Medulla oblongata (tissue), 1 donor: ENCODE results near the gene TMEM131.

Experiments
- DNase-seq: peaks from one replicate; pipeline ENCODE4 v3.0.0-alpha.2; 2015; ENCODE audit errors: extremely low spot score

The TMEM131 gene

DNA sequence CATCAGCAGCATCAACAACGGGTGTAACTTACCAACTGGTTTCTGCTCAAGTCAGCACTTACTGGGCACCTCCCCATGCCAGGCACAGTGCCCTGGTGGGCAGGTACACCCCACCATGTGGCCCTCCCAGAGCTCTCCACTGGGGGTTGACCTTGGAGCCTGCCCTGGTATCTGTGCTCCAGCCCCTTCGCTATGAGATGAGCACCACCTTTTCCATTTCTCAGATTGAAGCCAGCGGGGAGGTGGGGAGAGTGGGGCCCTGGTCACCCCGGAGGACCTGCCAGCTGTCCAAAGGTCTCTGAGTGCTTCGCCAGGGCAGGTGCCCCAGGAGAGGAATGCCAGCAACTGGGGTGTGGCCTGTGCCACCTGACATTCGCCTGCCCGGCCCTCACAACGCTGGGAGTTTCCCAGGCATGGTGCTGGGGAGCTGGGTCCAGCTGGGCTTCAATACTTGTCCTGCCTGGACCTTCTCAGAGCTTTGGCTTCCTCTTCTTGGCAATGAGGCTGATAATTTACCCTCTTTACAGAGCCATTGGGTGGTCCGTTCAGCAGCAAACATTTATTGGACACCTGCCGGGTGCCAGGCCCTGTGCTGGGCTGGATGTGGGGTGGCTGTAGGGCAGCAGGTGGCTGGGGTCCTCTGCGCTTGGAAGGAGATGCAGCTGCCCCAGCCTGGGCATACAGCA, 288.2 kb downstream of the TMEM131 start:
- DNase-seq, result no peak

DNA sequence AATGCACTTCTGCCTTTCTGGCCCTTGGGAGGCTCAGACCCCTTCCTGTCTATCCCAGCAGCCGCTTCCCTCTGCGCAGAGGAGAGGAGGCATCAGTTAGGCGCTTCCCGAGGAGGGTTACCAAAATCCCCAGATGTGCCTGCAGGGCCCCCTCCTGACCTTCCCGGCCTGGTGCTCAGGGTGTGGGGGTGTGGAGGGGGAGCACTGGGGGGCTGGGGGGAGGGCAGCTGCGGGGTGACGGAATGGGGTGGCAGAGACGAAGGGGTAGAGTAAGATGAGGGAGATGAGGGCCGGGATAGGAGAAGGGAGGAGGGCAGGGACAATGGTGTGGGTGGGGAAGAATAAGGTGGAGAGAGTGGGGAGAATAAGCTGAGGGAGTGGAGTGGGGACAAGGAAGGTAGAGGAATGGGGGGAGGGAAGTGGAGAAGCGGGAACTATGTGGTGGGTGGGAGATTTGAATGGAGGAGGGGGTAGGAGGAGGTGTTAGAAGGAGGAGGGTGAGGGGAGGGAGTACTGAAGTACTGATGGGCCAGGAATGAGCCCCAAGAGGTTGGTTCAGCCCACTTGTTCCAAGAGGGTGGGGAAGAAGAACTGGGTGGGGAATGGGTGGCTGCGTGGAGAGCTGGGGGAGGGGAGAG, 288.9 kb downstream of the TMEM131 start:
- no peak for DNase-seq
